ENCODE results near the gene C4B. TPM values are rescaled to one million over a fixed set of nuclear protein-coding genes. Genes with fewer than 3 reads are reported as not detected.
"Not testable (repeated sequence)": the region's sequence is repeated elsewhere in the genome, so short reads cannot be mapped to it uniquely, and the experiment has no call there.

C4B gene
- total RNA-seq, 1 donor from 2014 or later = 4.6 TPM

GRCh38 chr6:32029553-32029952 is 15.0 kb downstream of the C4B start:
- intact Hi-C loops (cut with micrococcal nuclease) = not testable (repeated sequence)

- intact Hi-C loops (cut with micrococcal nuclease) = not testable (repeated sequence)
Measured at GRCh38 chr6:32035283-32036013, 20.9 kb downstream of the C4B start.

GRCh38 chr6:32037136-32037535 is 22.5 kb downstream of the C4B start:
- intact Hi-C loops (cut with micrococcal nuclease) = not testable (repeated sequence)

GRCh38 chr6:32037598-32038524 is 23.3 kb downstream of the C4B start, which contains the start of gene CYP21A2:
TSS of gene CYP21A2 (plus strand) at chr6:32038415. CDS start at chr6:32038423, 8 bp downstream.
- intact Hi-C loops (cut with micrococcal nuclease) = not testable (repeated sequence)

GRCh38 chr6:32038878-32039277 is 24.3 kb downstream of the C4B start:
- intact Hi-C loops (cut with micrococcal nuclease) = not testable (repeated sequence)

- intact Hi-C loops (cut with micrococcal nuclease) = not testable (repeated sequence)
Measured at GRCh38 chr6:32039321-32040274, 25.0 kb downstream of the C4B start.

- intact Hi-C loops (cut with micrococcal nuclease) = not testable (repeated sequence)
Measured at GRCh38 chr6:32040299-32041049, 25.9 kb downstream of the C4B start.

GRCh38 chr6:32041050-32041321 is 26.4 kb downstream of the C4B start:
- intact Hi-C loops (cut with micrococcal nuclease) = not testable (repeated sequence)

GRCh38 chr6:32041385-32041784 is 26.8 kb downstream of the C4B start:
- intact Hi-C loops (cut with micrococcal nuclease) = not testable (repeated sequence)

- intact Hi-C loops (cut with micrococcal nuclease) = not testable (repeated sequence)
Measured at GRCh38 chr6:32042276-32042675, 27.7 kb downstream of the C4B start.

GRCh38 chr6:32043589-32044380 is 29.2 kb downstream of the C4B start:
- intact Hi-C loops (cut with micrococcal nuclease) = not testable (repeated sequence)

- intact Hi-C loops (cut with micrococcal nuclease) = not testable (repeated sequence)
Measured at GRCh38 chr6:32044916-32045315, 30.3 kb downstream of the C4B start.

- intact Hi-C loops (cut with micrococcal nuclease) = no loop called here
Measured at GRCh38 chr6:32045811-32046449, 31.3 kb downstream of the C4B start.

GRCh38 chr6:32046450-32047083 is 32.0 kb downstream of the C4B start:
- intact Hi-C loops (cut with micrococcal nuclease) = no loop called here

- intact Hi-C loops (cut with micrococcal nuclease) = no loop called here
Measured at GRCh38 chr6:32047084-32047478, 32.5 kb downstream of the C4B start.

GRCh38 chr6:32047539-32047854 is 32.9 kb downstream of the C4B start:
- intact Hi-C loops (cut with micrococcal nuclease) = no loop called here

GRCh38 chr6:32047855-32048766 is 33.5 kb downstream of the C4B start:
- intact Hi-C loops (cut with micrococcal nuclease) = loop anchor here (1.0 kb wide), 1 partner anchor 106 kb away; the partner anchor contains the start of gene PPT2

- intact Hi-C loops (cut with micrococcal nuclease) = not testable (repeated sequence)
Measured at GRCh38 chr6:32049149-32049548, 34.6 kb downstream of the C4B start.
